K562 (cell line): ENCODE results near the gene LTBP1. TPM values are rescaled to one million over a fixed set of nuclear protein-coding genes. Genes with fewer than 3 reads are reported as not detected.

ENCODE experiments used
- BHLHE40 ChIP-seq: IDR thresholded peaks from 2 replicates; pipeline ENCODE4 v1.6.1; 2011; ENCODE audit warnings: low read length, improper control_type of control experiment
- CBFA2T3 ChIP-seq: fragments of 450-650 bp; IDR thresholded peaks from 2 replicates; pipeline ENCODE4 v1.6.1; 2017
- CEBPB ChIP-seq: fragments of 450-650 bp; IDR thresholded peaks from 2 replicates; pipeline ENCODE4 v1.6.1; 2016; ENCODE audit warnings: missing genetic modification characterization, missing compliant biosample characterization
- GABPB2 ChIP-seq: fragments of 250-450 bp; sonication (Bioruptor Pico); conservative IDR thresholded peaks from 2 replicates; pipeline ENCODE4 v1.5.1; 2021; ENCODE audit warnings: mild to moderate bottlenecking
- HDAC1 ChIP-seq, 2 experiments: fragments of 450-650 bp; IDR thresholded peaks; 2 replicates each; pipeline ENCODE4 v1.6.1; 2016 to 2017; ENCODE audit warnings: inconsistent platforms in 1 of 2, mild to moderate bottlenecking in 1 of 2, moderate library complexity in 1 of 2
- KDM1A ChIP-seq, 2 experiments: fragments of 450-650 bp; IDR thresholded peaks; 2 replicates each; pipeline ENCODE4 v1.6.1; 2016; ENCODE audit warnings: mild to moderate bottlenecking in 2 of 2
- KDM5B ChIP-seq: fragments of 200-600 bp; sonication (generic); IDR thresholded peaks from 2 replicates; pipeline ENCODE4 v1.6.1; 2012; ENCODE audit warnings: low read depth, mild to moderate bottlenecking, moderate library complexity, low read length, control low read depth, inconsistent platforms; ENCODE audit not compliant: insufficient replicate concordance
- RAD21 ChIP-seq, 2 experiments: fragments of 250-450 bp in 1 of 2; fragments of 450-650 bp in 1 of 2; sonication (Bioruptor Pico) in 1 of 2; formaldehyde crosslinking in 1 of 2; IDR thresholded peaks in 1 of 2; conservative IDR thresholded peaks in 1 of 2; 2 replicates each; pipeline versions ENCODE4 v1.4.0 to v1.8.0; 2020 to 2022; ENCODE audit warnings: mild to moderate bottlenecking in 2 of 2, moderate library complexity in 1 of 2
- RHOXF2B ChIP-seq: fragments of 250-450 bp; sonication (Bioruptor Pico); conservative IDR thresholded peaks from 2 replicates; pipeline ENCODE4 v1.5.1; 2021
- SREBF1 ChIP-seq: fragments of 150-350 bp; IDR thresholded peaks from 2 replicates; pipeline ENCODE4 v1.6.1; 2014; ENCODE audit warnings: antibody characterized with exemption, low read depth, low read length, borderline replicate concordance
- STAT5A ChIP-seq: IDR thresholded peaks from 2 replicates; pipeline ENCODE4 v1.6.1; 2012; ENCODE audit warnings: low read length, inconsistent platforms, borderline replicate concordance
- TAF15 ChIP-seq: fragments of 200-400 bp; formaldehyde crosslinking; IDR thresholded peaks from 2 replicates; pipeline ENCODE4 v1.6.1; 2017; ENCODE audit warnings: mild to moderate bottlenecking, low read depth, low read length, moderate library complexity
- ZC3H4 ChIP-seq: sonication (generic); formaldehyde crosslinking; IDR thresholded peaks from 2 replicates; pipeline ENCODE4 v1.9.0; 2021; ENCODE audit warnings: missing genetic modification reagents, borderline replicate concordance
- ZNF184 ChIP-seq: sonication (generic); formaldehyde crosslinking; IDR thresholded peaks from 2 replicates; pipeline ENCODE4 v1.5.0; 2020; ENCODE audit warnings: missing genetic modification reagents
- polyA plus RNA-seq, 8 experiments: library from polyadenylated mRNA; depleted of rRNA in 4 of 8; stranded (reverse) in 5 of 8; unstranded in 3 of 8; fragments of >200 nt; fragmentation: Nextera tagmentation in 2 of 8; fragmentation: Illumina TruSeq in 1 of 8; extraction: Ambion mirVana in 2 of 8; extraction: Trizol in 1 of 8; gene quantifications; 2 replicates each; pipeline versions ENCODE4 v1.2.1 to v1.2.3, GENCODE V29; 2011 to 2014; ENCODE audit warnings: inconsistent platforms in 1 of 8, missing spikeins in 1 of 8
- total RNA-seq, 7 experiments: library from RNA; depleted of rRNA in 6 of 7; stranded (reverse); fragments of >200 nt in 6 of 7; fragmentation: Illumina TruSeq in 2 of 7; extraction: Trizol in 2 of 7; gene quantifications; 2 replicates each; pipeline versions ENCODE4 v1.2.1 to v1.2.3, GENCODE V29; 2011 to 2021; ENCODE audit warnings: low replicate concordance in 1 of 7
- TF ChIP-seq, protein P1 (sequence below): fragments of 450-650 bp; IDR thresholded peaks from 2 replicates; pipeline ENCODE4 v1.6.1; 2016; ENCODE audit warnings: antibody characterized with exemption
- TF ChIP-seq, protein P2 (sequence below): fragments of 450-650 bp; formaldehyde crosslinking; IDR thresholded peaks from 2 replicates; pipeline ENCODE4 v1.4.0; 2020; ENCODE audit warnings: mild to moderate bottlenecking, moderate library complexity
- TF ChIP-seq, protein P3 (sequence below): fragments of 450-650 bp; formaldehyde crosslinking; IDR thresholded peaks from 2 replicates; pipeline ENCODE4 v1.4.0; 2022; ENCODE audit warnings: mild to moderate bottlenecking, moderate library complexity
- TF ChIP-seq, protein P4 (sequence below), 3 experiments: IDR thresholded peaks in 2 of 3; conservative IDR thresholded peaks in 1 of 3; 2 replicates each; pipeline ENCODE4 v1.5.1; 2011 to 2012; ENCODE audit warnings: low read length in 3 of 3, mild to moderate bottlenecking in 3 of 3, control low read depth in 2 of 3, improper control_type of control experiment in 1 of 3, inconsistent platforms in 1 of 3, low read depth in 1 of 3, mixed read lengths in 1 of 3, moderate library complexity in 1 of 3; ENCODE audit not compliant: insufficient read depth in 2 of 3

The LTBP1 gene
- total and polyA plus RNA-seq, 9 of the 15 experiments (the other 6 are each of a cell fraction or from before 2014, with no cell fraction given) = 3.6 to 16.4 (median 8.5) TPM

DNA sequence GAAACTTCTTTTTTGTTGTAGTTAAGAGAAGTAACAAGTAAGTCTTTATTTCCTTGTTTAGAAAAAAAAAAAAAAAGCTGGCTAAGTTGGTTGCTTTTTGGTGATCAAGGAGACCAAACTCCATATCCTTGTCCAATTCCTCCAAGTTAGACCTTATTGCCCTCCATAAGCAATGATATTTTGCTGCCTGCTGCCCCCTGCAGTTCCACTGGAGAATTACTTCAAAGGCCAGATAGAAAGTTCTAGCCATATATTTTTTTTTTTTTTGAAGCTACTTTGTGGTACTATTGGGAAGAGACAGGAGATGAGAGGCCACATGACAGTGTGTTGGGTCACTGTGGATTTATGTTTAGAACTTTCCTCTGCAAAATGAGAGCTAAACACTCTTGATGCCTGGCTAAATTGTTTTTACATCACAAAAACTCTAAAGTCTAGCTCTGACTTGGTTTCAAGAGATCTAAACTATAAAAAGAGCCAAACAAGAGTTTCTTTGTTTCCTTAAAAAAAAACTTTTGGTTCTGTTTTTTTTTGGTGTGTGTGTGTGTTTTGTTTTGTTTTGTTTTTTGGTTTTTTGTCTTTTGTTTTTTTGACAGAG, 449.0 kb downstream of the LTBP1 start (continued):
- no peak for TF ChIP-seq ZC3H4 (CRISPR knock-in tag)
- TF ChIP-seq CEBPB (tag) = no peak
- TF ChIP-seq, protein P1, sequence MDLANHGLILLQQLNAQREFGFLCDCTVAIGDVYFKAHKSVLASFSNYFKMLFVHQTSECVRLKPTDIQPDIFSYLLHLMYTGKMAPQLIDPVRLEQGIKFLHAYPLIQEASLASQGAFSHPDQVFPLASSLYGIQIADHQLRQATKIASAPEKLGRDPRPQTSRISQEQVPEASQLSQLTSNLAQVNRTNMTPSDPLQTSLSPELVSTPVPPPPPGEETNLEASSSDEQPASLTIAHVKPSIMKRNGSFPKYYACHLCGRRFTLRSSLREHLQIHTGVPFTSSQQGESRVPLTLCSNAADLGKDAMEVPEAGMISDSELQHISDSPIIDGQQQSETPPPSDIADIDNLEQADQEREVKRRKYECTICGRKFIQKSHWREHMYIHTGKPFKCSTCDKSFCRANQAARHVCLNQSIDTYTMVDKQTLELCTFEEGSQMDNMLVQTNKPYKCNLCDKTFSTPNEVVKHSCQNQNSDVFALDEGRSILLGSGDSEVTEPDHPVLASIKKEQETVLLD = no peak
- no peak for TF ChIP-seq RHOXF2B (CRISPR knock-in tag)
- no peak for TF ChIP-seq STAT5A
- TF ChIP-seq BHLHE40 = no peak
- TF ChIP-seq, protein P2, sequence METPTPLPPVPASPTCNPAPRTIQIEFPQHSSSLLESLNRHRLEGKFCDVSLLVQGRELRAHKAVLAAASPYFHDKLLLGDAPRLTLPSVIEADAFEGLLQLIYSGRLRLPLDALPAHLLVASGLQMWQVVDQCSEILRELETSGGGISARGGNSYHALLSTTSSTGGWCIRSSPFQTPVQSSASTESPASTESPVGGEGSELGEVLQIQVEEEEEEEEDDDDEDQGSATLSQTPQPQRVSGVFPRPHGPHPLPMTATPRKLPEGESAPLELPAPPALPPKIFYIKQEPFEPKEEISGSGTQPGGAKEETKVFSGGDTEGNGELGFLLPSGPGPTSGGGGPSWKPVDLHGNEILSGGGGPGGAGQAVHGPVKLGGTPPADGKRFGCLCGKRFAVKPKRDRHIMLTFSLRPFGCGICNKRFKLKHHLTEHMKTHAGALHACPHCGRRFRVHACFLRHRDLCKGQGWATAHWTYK (CRISPR knock-in tag) = no peak
- TF ChIP-seq TAF15 = no peak
- no peak for TF ChIP-seq ZNF184 (CRISPR knock-in tag)
- no peak for TF ChIP-seq KDM5B
- no peak for TF ChIP-seq SREBF1
- TF ChIP-seq GABPB2 (CRISPR knock-in tag) = no peak
- TF ChIP-seq, protein P3, sequence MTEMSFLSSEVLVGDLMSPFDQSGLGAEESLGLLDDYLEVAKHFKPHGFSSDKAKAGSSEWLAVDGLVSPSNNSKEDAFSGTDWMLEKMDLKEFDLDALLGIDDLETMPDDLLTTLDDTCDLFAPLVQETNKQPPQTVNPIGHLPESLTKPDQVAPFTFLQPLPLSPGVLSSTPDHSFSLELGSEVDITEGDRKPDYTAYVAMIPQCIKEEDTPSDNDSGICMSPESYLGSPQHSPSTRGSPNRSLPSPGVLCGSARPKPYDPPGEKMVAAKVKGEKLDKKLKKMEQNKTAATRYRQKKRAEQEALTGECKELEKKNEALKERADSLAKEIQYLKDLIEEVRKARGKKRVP = no peak
- TF ChIP-seq, protein P4, sequence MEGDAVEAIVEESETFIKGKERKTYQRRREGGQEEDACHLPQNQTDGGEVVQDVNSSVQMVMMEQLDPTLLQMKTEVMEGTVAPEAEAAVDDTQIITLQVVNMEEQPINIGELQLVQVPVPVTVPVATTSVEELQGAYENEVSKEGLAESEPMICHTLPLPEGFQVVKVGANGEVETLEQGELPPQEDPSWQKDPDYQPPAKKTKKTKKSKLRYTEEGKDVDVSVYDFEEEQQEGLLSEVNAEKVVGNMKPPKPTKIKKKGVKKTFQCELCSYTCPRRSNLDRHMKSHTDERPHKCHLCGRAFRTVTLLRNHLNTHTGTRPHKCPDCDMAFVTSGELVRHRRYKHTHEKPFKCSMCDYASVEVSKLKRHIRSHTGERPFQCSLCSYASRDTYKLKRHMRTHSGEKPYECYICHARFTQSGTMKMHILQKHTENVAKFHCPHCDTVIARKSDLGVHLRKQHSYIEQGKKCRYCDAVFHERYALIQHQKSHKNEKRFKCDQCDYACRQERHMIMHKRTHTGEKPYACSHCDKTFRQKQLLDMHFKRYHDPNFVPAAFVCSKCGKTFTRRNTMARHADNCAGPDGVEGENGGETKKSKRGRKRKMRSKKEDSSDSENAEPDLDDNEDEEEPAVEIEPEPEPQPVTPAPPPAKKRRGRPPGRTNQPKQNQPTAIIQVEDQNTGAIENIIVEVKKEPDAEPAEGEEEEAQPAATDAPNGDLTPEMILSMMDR (IDR thresholded peaks at IDR 0.05 in 2 of 3, conservative IDR thresholded peaks at IDR 0.05 in 1 of 3; ENCODE audit: insufficient read depth in 2 of 3, low read depth in 1 of 3, low read length in 3 of 3) = peak; percentile 67 to 79 (median 74); a peak in 5 of 6 replicates
- peak; percentile 48 to 73 for TF ChIP-seq RAD21 (CRISPR knock-in tag; conservative IDR thresholded peaks at IDR 0.05 in 1 of 2, IDR thresholded peaks at IDR 0.05 in 1 of 2)
- no peak for TF ChIP-seq CBFA2T3
- no peak for TF ChIP-seq KDM1A (IDR thresholded peaks at IDR 0.05)
- TF ChIP-seq HDAC1 (IDR thresholded peaks at IDR 0.05) = no peak
